Measurements from ENCODE around the gene KMO. TPM values are rescaled to one million over a fixed set of nuclear protein-coding genes. Genes with fewer than 3 reads are reported as not detected.

KMO gene
- total and polyA plus RNA-seq, 2 of the 13 experiments (the other 11 are each of a cell fraction or from before 2014, with no cell fraction given) = 0.01 TPM; not detected in 1

DNA sequence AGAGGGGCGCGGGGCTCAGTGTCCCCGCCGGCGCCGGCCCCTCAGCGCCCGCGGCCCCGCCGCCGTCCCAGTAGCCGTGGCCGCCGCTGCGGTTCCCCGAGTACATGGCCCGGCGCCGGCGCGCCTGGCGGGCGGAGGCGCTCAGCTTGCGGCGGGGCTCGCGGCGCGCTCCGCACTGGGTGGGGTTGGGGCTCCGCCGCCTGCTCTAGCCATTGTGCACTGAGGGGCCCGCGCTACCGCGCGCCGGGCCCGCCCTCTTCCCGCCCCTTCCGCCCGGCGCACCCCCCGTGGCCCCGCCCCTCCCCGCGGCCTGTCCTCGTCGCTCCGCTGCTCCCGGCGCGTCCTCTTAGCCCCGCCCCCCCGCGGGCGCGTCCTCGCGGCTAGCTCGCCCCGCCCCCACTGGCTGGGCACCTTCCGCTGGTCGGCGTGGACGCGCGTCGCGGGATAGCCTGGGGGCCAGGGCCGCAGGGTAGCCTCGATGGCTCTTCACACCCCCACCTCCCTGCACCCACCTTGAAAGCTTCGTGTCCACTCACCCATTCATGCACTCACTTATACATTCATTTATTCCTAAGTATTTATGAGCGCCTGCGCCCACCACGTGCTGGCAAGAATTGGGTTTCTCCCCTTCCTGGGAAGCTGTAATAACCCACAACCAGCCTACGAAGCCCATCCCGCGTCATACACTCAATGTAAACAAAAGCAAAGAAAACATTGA lies 108.1 kb downstream of the KMO start, which contains the start of the genes CHML and OPN3 (continued):
- TF ChIP-seq SP1 (IDR thresholded peaks at IDR 0.05) (no peak), SP1 (CRISPR knock-in tag; IDR thresholded peaks at IDR 0.05) (peak; percentile 81), SNAPC5 (CRISPR knock-in tag; IDR thresholded peaks at IDR 0.05; ENCODE audit: borderline replicate concordance) (0 out of 2 replicates have a peak, but pooled peaks have one; percentile 51), ZNF383 (CRISPR knock-in tag; IDR thresholded peaks at IDR 0.05; ENCODE audit: borderline replicate concordance) (no peak), ZNF549 (CRISPR knock-in tag; IDR thresholded peaks at IDR 0.05) (no peak), ZNF337 (CRISPR knock-in tag; IDR thresholded peaks at IDR 0.05; ENCODE audit: borderline replicate concordance, low read depth) (no peak), SALL1 (CRISPR knock-in tag; IDR thresholded peaks at IDR 0.05) (peak; percentile 69), POLR2AphosphoS5 (IDR thresholded peaks at IDR 0.05; ENCODE audit: low read depth, low read length) (peak; percentile 53; the same call in 1 of the 2 replicates), ZNF530 (CRISPR knock-in tag; IDR thresholded peaks at IDR 0.05; ENCODE audit: low read depth) (no peak), ARID4A (CRISPR knock-in tag; IDR thresholded peaks at IDR 0.05; ENCODE audit: borderline replicate concordance) (peak; percentile 60; the same call in 1 of the 2 replicates), ZFP36L1 (CRISPR knock-in tag; IDR thresholded peaks at IDR 0.05) (no peak), ZNF33A (CRISPR knock-in tag; IDR thresholded peaks at IDR 0.05; ENCODE audit: borderline replicate concordance) (peak; percentile 57; the same call in 1 of the 2 replicates), PAXIP1 (CRISPR knock-in tag; conservative IDR thresholded peaks at IDR 0.05) (0 out of 2 replicates have a peak, but pooled peaks have one; percentile 18), POLR2G (IDR thresholded peaks at IDR 0.05; ENCODE audit: low read depth, low read length) (peak; percentile 73), HNRNPH1 (optimal IDR thresholded peaks at IDR 0.05; ENCODE audit: low read depth, low read length) (no peak), BRD4 (CRISPR knock-in tag; IDR thresholded peaks at IDR 0.05) (0 out of 2 replicates have a peak, but pooled peaks have one; percentile 20)
- TF ChIP-seq, protein P1, sequence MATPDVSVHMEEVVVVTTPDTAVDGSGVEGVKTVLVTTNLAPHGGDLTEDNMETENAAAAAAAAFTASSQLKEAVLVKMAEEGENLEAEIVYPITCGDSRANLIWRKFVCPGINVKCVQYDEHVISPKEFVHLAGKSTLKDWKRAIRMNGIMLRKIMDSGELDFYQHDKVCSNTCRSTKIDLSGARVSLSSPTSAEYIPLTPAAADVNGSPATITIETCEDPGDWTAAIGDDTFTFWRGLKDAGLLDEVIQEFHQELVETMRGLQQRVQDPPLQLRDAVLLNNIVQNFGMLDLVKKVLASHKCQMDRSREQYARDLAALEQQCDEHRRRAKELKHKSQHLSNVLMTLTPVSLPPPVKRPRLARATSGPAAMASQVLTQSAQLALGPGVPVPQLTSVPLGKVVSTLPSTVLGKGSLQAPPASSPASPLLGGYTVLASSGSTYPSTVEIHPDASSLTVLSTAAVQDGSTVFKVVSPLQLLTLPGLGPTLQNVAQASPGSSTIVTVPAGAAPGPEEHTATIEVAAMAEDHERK (CRISPR knock-in tag; IDR thresholded peaks at IDR 0.05; ENCODE audit: low read depth) = 0 out of 2 replicates have a peak, but pooled peaks have one; percentile 43

Data from HepG2 (cell line).